ENCODE data around the gene ACSF3.

ACSF3 gene

DNA sequence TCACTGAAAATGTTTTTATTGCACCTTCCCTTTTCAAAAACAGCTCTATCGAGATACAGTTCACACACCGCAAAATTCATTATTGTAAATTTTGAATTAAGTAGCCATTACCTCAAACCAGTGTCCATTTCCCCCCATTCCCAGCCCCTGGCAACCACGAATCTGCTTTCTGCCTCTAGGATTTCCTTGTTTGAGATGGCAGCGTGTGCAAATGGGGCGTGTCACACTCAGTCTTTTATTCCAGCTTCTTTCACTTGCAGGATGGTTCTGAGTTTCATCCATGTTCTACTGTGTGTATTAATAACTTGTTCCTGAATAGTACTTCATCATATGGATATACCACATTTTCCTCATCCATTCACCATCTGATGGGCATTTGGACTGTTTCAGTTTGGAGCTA, 14.8 kb downstream of the ACSF3 start:
- in situ Hi-C loops (cut with MboI; ENCODE audit: low sequenced_read_pairs): no loop called here

DNA sequence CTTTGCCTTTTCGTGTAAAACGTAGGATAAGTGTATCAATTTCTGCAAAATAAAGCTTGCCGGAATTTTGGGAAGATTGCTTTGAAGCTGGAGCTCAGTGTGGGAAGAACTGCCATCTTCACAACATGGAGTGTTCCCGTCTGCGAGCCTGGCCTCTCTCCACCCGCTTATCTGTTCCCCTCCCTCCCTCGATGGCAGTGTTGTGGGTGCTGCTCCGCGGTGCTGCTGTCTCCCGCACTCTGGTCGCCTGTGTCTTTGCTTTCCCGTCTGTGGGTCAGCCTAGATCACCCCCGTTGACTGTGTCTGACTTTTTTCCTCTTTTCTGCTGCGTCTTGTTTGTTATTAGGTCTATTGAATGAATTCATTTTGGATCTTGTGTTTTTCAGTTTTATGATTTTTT, 17.0 kb downstream of the ACSF3 start:
- in situ Hi-C loops (cut with MboI; ENCODE audit: low sequenced_read_pairs): no loop called here

DNA sequence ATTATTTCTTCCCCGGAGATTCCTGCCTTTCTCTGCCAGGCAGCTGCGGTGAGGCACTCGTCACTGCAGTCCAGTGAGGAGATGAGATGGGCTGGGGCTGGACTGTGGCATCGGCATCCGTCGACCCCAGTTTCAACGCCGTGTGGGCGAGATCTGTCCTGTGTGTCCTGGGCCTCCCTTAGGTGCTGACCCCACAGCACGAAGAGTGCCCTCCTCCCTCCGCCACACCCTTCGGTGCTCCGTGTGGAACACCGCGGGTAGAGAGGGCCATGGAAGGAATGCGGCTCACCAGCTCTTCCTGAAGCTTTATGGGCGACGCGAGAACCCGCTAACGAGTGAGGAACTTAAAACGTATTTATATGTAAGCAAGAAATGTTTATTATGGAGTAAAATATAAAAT, 17.6 kb downstream of the ACSF3 start:
- in situ Hi-C loops (cut with MboI; ENCODE audit: low sequenced_read_pairs): no loop called here

DNA sequence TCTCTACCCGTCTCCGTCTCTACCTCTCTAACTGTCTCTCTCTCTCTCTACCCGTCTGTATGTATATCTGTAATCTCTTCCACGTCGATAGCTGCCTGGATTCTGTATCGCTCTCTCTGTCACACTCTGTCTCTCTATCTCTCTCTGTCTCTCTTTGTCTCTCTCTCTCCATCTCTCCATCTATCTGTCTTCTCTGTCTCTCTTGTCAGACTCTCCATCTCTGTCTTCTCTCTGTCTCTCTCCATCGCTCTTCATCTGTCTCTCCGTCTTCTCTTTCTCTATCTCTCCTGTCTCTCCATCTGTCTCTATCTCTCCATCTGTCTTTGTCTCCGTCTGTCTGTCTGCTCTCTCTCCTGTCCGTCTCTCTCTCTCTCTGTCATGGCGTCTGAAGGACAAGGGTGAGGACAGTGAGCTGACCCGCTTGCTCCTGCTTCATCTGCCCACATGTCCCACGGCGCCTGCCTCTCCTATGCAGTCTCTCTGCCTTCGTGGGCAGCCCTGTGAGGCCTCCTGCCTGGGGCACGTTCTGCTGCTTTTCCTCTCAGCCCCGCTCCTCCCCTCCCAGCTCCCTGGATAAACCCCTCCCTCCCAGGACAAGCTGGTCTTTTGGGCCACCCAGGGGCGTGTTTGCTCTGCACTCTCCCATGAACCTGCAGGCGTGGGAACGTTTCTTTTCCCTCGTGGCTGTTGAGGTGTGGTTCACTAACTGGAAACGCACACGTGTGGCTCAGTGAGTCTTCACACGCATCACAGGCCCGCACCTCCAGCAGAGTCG, 18.9 kb downstream of the ACSF3 start:
- in situ Hi-C loops (cut with MboI; ENCODE audit: low sequenced_read_pairs): no loop called here

DNA sequence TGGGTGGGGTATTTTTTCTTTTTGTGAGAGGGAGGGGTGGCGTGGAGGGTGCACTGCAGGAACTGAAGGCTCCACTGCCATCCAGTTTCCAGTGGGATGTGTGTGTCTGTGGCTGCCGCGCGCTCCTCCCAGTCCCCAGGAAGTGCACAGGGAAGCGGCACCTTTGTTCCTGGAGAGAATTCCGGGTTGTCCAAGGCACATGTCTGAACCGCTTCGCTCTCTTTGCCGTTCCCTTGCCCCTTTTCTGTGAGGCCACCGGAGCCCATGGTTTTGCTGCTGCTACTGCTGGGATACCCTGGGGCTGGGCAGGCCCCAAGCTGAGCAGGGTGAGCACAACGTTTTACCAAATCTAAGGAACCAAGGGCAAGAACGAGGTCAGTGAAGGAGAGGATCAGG, 19.5 kb downstream of the ACSF3 start:
- in situ Hi-C loops (cut with MboI; ENCODE audit: low sequenced_read_pairs): no loop called here

DNA sequence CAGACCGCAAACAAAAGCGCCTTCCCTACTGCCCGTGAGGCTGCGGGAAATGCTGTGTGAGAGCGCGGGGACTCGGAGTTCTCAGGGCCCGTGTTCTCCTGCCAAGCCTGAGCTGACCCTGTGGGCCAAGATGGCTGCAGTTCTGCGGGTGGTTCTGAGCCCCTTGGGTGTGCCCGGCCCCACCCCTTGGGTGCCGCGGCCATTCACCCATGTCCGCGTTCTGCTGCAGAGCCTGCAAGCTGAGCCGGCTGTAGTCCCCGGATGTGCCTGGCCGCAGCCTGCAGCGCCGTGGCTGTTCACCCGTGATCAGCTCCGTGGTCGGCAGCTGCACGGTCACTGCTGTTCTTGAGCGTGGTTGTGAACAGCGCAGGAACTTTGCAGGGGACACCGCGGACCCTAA, 20.0 kb downstream of the ACSF3 start:
- in situ Hi-C loops (cut with MboI; ENCODE audit: low sequenced_read_pairs): no loop called here

DNA sequence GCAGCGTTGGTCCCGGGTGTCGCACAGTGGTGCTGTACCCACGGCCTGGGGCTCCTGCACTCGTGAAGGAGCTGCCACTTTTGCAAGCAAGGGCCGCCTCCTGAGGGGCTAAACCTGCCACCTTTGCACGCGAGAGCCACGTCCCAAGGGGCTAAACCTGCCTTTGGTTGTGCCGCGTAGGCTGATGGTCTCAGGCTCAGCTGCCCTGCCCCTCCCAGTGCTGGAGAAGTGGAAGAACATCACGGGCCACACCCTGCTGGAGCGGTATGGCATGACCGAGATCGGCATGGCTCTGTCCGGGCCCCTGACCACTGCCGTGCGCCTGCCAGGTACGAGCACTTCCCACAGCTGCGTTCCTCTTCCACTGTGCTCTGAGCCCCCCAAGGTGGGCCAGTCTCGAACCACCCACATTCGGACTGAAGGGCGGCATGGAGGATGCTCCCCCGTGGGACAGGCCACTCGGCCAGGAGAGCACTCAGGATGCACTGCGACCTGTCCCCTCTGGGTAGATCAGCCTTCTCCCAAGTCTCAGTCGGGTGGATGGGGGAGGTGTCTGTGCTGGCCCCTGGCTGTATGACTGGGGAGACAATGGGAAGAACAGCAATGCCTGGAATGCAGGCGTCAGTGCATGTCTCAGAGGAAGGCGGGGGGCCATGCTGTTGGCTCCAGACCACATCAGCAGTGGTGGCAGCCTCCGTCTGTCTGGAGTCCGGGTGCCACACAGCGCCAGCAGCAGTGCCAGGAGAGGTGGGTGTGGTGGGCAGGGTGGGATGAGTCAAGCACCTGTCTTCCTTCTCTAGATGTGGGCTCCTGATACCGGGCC, 20.7 kb downstream of the ACSF3 start:
- in situ Hi-C loops (cut with MboI; ENCODE audit: low sequenced_read_pairs): no loop called here

DNA sequence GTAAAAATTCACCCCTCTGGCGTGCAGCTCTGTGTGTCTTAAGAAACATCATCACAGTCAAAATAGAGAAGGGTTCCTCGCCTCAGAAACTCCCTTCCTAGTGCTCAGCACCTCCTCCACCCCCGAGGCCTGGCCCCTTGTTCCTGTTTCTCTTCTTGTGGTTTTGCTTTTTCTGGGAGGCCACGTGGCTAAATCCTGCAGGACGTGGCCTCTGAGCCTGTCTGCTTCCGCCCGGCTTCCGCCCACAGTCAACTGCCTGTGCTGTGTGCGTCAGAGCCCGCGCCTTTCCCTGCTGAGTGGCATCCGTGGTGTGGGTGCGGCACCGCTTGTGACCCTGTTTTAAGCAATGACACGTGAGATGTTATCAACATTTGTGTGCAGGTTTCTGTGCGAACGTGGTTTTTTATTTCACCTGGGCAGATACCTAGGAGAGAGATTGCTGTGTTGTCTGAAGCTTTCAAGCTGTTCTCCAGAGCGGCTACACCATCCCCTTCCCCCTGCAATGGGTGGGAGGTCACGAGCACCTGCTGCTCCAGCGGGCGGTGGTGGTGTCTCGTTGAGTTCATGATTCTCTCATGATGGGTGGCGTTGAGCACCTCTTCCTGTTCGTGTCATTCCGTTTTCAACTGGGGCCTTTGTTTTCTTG, 21.7 kb downstream of the ACSF3 start:
- in situ Hi-C loops (cut with MboI; ENCODE audit: low sequenced_read_pairs): no loop called here

DNA sequence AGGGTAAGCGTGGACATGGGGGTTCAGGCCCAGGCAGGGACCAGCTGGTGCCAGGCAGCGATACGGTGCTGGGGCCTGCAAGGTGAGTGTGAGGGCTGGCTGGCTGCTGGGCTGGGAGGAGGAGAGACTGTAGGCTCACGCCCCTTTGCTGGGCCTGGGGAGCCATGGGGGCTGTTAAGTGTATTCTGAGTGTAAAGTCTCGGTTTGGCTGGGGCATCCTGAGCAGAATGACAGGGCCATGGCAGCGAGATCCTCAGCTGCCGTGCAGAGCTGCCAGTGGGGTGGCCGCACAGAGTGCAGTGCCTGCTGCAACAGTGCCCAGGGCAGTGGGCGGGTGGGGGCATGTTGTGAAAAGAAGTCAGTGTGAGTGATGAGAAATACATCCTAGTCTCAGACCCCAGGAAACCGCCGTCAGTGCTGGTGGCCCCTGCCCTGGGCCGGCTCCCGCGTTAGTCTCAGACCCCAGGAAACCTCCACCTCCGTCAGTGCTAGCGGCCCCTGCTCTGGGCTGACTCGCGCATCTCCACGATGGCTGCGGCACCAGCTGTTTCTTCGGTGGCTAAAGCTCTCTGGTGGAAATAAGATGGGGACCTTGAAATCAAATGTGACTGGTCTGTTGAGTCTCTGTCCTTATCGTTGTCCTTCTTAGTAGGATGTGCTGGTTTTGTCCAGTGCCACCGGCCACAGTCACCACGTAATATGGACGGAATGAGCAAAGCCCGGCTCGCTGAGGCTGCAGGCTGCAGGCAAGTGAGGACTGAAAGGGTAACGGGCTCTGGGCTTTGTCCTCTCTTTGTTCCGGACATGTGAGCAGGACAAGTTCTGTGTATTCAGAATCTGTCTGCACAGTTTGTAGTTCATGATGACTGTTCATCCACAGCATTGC, 22.9 kb downstream of the ACSF3 start:
- in situ Hi-C loops (cut with MboI; ENCODE audit: low sequenced_read_pairs): no loop called here

DNA sequence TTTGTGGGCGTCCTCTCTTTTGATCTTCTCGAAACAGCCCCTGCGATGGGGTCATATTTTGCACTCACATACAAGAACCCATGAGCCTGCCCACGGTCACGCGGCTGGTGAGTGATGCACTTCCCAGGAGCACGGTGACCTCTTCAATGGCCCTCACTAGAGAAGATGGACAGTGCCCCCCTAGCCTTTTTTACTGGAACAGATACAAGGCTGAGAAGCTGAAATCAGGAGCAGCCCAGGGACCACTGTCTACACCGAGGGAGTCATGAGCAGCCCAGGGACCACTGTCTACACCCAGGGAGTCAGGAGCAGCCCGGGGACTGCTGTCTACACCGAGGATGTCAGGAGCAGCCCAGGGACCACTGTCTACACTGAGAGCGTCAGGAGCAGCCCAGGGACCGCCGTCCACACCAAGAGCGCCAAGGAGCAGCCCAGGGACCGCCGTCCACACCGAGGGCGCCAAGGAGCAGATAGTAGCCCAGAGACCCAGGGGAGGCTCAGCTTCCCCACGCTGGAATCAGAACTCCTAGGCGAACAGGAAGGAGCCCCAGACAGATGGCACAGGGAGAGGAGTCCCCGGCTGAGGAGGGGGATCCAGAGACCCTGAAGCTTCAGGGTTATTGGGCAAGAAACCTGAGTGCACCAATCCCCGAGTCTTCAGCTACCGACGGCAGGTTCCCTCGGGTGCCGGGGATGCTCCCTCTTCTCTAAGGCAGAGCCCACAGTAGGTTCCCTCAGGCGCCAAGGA, 23.7 kb downstream of the ACSF3 start:
- in situ Hi-C loops (cut with MboI; ENCODE audit: low sequenced_read_pairs): no loop called here

DNA sequence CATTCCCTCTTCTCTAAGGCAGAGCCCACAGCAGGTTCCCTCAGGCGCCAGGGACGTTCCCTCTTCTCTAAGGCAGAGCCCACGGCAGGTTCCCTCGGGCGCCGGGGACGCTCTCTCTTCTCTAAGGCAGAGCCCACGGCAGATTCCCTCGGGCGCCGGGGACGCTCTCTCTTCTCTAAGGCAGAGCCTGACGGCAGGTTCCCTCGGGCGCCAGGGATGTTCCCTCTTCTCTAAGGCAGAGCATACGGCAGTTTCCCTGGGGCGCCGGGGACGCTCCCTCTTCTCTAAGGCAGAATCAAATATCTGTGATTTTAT, 24.3 kb downstream of the ACSF3 start:
- in situ Hi-C loops (cut with MboI; ENCODE audit: low sequenced_read_pairs): no loop called here

DNA sequence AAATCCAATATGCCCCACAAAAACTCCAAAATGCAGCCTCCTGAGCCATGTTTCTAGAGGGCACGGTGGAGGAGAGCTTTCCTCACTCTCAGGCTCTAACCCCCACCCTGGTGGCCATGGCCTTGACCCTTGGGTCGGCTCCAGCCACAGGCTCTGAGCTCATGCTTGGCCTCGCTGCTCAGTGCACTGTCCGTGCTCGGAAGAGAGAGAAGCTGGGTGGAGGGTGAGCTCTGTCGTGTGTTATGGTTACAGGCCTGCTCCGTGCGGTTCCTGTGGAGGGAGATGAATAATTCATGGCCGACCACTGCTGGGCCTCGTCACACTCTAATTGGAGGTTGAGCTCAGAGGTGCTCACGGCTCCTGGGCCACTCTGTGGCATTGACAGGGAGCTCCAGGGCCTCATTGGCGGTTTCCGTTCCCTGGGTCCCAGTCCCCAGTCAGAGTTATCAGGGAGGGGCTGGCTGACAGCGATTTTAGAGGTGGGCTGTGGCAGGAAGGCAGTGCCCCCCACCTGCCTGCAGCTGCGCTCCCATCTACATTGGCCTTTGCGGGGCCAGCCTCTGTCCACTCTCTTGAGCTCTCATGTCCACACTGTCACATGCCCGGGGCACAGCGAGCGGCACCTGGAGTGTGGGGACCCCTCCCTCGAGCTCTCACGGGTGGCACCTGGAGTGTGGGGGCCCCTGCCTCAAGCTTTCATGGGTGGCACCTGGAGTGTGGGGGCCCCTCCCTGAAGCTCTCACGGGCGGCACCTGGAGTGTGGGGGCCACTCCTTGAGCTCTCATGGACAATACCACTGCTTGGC, 24.9 kb downstream of the ACSF3 start:
- in situ Hi-C loops (cut with MboI; ENCODE audit: low sequenced_read_pairs): no loop called here

DNA sequence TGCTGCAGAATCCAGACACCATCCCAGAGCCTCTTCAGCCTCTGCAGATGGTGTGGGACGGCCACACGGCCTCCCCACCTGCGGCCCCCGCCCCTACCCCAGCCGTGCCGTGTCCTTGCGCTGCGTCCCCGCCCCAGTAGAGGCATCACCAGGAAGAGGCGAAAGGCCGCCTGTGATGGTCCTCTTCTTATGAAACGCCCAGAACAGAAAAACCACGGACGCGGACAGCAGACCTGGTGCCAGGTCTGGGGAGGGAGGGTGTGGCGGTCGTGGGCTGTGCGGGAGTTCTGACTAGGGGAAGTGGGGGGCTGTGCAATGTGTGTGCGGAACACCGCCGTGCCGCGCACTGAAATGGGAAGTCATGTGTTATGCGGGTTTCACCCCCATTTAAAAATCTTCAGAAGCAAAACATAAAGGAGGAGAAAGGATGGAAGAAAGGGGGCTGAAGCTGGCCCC, 25.5 kb downstream of the ACSF3 start:
- in situ Hi-C loops (cut with MboI; ENCODE audit: low sequenced_read_pairs): no loop called here

DNA sequence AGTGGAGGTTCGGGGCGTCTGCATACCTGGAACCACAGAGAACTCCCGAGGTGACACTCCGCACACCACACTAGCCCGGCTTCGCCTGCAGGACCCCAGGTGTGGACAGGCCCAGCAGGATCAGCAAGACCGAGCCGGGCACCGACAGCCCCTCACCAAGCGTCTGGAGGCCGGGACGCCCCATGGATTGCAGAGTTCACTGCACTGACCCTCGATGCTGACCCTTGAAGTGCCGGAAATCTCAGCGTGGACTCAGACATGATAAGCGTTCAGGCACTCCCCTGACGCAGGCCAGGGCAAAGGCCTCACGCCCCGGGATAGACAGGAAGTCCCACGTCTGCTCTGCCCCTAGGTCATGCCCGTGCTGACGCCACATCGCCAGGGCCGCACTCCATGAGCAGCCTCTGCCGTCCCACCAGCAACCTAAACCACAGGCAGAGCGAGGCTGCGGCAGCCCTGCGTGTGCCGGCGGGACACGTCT, 26.0 kb downstream of the ACSF3 start:
- in situ Hi-C loops (cut with MboI; ENCODE audit: low sequenced_read_pairs): no loop called here

DNA sequence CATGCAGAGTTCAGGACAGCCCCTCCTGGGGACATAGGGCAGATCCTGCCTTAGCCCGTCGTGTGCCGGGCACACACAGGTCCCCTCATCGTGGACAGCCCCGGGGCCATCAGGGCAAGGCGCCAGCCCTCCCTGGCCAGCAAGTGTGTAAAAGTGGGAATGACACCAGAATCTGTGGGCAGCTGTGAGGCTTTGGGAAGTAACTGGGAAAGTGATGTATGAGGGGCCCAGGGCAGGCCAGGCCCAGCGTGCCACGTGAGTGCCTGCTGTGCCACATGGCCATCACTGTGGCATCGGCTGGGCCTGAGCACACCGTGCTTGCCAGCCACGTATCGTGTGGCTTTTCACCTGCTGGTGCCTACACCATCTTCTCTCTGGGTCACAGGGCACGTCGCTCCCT, 26.6 kb downstream of the ACSF3 start:
- in situ Hi-C loops (cut with MboI; ENCODE audit: low sequenced_read_pairs): no loop called here

DNA sequence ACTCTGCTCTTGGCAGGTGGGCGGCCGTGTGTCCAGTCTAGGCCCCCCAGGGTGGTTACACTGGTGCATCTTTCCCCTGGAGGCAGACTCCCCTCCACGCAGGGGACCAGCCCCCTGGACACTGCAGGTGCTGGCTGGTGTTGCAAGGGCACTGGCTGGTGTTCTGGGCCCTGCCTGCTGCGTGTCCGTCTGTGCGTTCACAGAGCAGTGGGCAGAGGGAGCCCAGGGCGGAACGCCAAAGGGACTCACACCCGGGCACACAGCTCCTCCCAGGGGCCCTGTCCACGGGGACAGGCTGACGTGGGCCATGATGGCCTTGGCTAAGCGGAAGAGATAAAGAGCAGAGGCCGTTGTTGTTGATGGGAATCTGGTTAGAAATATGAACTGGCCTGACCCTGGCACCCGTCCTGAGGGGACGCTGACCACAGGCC, 27.3 kb downstream of the ACSF3 start:
- in situ Hi-C loops (cut with MboI; ENCODE audit: low sequenced_read_pairs): no loop called here

DNA sequence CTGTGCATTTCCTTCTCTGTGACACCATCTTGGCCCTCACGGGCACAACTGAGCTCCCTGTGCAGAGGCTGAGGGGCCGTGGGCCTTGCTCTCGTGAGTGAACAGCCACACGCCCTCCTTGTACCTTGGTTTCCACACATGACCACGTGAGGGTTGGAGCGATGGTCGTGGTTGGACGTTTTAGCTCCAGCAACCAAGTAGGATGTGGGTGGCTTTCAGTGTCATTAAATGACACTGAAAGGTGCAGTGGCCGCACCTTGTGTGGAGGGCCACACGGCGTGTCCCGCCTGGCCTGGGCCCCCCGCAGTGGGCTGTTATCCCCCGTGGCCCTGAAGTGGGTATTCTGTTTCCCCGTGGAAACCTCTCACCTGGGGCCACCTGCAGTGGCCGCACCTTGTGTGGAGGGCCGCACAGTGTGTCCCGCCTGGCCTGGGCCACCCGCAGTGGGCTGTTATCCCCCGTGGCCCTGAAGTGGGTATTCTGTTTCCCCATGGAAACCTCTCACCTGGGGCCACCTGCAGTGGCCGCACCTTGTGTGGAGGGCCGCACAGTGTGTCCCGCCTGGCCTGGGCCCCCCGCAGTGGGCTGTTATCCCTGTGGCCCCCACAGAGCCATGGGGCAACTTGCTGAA, 28.2 kb downstream of the ACSF3 start:
- in situ Hi-C loops (cut with MboI; ENCODE audit: low sequenced_read_pairs): no loop called here

DNA sequence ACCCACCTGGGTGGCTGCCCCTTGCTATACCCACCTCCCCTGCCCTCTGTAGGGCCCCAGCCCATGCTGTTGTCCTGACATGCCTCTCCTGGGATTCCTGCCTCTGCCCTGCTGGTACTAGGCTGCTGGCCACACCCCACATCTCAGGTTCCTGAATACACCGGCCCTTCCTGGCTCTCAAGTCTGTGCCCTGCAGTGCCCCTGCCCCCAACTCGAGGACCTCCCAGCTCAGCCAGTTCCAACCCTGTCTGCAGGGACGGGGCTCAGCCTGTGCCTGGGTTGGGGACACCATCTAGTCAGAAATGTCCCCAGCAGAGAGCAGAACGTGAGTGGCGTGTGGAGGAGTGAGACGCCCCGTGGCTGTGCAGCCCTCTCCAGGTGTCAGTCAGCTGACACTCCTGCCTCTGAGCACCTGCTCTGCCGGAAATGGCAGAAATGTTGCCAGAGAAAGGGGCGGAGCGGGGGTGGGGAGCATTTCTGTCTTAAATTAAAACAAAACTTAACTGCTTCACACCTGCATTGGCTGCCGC, 28.7 kb downstream of the ACSF3 start:
- in situ Hi-C loops (cut with MboI; ENCODE audit: low sequenced_read_pairs): no loop called here
